GDM1 (cell line): ENCODE measurements around the gene TANC1.
"Not testable (repeated sequence)": the region's sequence is repeated elsewhere in the genome, so short reads cannot be mapped to it uniquely, and the experiment has no call there.

Source experiments
- DNase-seq: peaks from one replicate; lab custom pipeline; 2025; lab: John Stamatoyannopoulos, UW

Gene TANC1

GRCh38 chr2:159140070-159140769 lies 171.8 kb downstream of the TANC1 start:
- DNase-seq = no peak

DNA sequence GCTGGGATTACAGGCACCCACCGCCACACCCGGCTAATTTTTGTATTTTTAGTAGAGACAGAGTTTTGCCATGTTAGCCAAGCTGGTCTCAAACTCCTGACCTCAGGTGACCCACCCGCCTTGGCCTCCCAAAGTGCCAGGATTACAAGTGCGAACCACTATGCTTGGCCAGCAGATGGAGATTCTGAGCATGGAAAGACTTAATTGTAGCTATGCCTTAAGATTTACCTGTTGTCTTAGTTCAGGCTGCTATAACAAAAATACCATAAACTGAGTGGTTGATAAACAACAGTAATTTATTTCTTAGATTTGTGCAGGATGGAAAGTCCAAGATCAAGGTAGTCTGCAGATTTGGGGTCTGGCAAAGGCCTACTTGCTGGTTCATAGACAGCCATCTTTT lies 172.4 kb downstream of the TANC1 start:
- DNase-seq = not testable (repeated sequence)

- no peak for DNase-seq
Observed at GRCh38 chr2:159144776-159145614, 176.6 kb downstream of the TANC1 start.

DNA sequence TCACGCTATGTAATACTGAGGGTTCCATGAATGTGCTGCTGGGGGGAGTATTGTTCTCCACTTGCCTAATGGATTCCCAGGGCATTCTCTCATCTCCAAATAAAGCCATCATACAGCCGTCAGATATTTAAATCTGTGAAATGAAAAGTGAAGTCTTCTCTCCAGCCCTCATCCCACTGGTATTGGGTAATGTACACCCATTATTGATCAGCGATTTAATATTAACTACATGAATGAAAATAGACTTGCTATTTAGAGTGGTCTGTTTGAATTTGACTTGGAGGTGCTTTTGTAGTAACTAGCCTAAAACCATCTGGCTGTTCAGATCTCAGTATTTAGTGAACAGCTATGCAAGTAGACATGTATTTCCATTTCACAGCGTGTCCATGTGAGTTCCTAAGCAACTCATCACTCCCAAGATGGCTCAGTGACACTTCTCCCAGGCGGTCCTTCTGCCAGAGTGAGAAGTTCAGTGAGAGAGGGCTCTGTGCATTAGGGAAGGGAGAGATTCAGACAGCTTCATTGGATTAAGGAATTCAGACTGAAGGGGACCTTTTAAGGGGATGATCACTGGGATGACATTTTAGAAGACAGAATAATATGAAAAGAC lies 177.4 kb downstream of the TANC1 start:
- DNase-seq = no peak

DNA sequence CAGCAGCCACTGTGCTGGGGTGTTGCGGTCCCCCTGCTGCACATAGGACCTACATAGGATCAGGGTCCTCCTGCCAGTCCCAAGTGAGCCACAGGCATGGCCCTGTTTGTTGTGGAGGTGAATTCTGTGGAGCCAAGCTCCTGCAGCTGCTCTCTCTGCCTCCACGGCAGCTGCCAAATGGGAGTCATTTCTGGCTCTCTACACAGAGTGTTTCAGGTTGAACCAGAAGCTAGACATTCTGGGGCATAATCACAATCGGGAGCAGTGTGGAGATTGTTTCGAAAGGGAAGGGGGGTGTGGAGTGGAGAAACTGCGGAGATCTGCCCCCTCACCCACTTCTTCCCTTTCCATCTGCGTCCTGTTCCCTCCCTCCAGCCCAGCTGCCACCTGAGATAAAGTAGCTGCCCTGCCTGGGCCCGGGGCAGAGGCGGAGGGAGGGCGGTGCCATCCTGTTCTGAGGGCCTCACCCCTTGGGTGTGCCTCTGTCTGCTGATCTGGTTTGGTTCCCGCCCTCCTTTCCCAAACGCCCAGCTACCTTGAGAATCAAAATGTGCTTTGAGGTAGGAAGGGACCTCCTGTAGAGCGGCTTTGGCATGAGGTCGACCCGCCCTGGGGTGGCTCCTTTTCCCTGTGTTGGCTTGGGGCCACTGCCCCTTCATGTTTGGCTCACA lies 178.7 kb downstream of the TANC1 start:
- DNase-seq = peak; percentile 43

DNA sequence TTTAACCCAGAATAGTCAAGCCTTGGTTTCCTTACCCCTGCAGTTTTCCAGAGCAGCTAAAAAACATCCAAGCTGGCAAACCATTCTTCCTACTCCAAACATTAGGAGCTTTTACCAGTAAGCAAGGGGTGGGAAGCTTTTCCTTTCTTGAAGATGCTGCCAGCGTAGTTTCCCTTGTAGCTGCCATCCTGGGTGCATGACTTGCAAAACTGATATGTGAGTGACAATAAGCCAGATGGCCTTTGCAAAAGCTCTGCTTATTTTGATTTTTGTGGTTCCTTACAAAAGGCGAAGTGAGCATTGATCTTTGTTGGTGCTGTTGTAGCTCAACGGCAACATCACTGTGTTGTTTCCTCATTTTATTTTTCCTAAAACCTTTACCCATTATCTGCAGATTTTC lies 179.2 kb downstream of the TANC1 start:
- no peak for DNase-seq

- DNase-seq = no peak
Observed at GRCh38 chr2:159148901-159149300, 180.5 kb downstream of the TANC1 start.

DNA sequence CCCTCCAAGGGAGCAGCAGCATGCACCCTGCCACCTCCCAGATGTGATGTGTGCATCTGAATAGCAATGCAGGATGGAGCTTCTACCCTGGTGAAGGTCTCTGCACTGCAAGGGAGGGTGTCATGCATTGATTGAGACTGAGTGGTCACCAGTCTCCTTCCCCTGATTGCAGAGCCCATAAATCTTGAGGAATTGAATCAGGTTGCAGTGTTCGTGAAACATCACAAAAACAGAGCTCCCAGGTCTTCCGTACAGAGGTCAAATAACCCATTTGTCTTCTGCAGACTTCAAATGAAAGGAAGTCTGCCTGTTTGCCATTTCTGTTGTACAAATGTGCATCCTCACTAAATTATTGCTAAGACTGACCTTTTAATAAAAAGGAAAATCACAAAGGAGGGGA lies 181.3 kb downstream of the TANC1 start:
- no peak for DNase-seq

DNA sequence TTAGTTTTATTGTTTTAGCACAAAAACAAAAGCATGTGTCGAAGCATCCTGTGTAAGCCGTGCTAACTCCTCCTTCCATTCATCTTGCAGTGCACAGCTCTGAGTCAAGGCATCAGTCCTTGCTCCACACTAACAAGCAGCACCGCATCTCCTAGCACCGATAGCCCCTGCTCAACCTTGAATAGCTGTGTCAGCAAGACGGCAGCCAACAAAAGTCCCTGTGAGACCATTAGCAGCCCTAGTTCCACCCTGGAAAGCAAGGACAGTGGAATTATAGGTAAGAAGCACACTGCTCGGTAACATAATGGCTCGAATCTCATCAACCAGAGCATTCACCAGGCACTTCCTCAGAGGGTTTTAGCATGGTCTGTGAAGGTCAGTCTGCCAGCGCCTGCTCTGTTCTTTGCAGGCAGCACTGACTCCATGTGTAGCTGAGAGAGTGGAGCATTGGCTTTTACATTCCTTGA lies 181.9 kb downstream of the TANC1 start:
- no peak for DNase-seq

DNA sequence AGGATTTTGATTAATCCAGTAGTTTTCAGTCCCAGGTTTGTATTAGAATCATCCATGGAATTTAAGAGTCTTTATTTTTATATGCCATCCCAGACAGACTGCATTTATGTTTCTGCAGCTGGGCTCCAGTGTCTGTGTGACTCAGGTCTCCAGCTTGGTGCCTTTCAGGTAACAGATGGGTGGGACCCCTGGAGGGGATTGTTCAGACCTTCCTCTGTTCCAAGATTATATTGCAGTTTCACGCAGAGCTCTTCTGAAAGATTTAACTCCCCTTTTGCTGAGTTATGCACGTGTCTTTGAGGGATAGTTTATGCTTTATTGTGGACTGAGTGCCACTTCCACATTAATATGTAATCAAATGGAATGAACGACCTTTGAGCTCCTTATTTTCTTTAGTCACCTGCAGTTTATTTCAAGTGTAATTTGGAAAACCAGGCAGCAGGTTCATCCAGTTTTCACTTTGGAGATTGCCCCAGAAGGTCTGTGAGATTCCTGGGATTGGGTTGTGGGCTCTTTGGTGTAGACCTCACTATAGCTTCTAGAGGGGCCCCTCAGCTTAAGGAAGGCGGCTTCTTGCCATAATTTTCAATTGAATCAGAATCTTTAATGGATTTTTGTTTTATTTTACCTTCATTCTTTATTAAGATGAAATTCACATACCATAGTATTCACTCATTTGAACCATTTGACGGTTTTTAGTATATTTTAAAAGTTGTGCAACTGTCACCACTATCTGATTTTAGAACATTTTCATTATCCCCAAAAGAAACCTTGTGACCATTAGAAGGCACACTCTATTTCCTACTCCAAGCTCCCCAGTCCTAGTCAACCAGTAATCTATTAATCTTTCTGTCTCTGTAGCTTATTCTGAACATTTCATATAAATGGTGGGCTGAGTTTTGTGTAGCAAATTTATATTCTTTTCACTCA lies 183.0 kb downstream of the TANC1 start:
- DNase-seq = no peak

GRCh38 chr2:159152128-159152778 lies 183.8 kb downstream of the TANC1 start:
- no peak for DNase-seq

- DNase-seq = no peak
Observed at GRCh38 chr2:159153063-159153462, 184.6 kb downstream of the TANC1 start.

DNA sequence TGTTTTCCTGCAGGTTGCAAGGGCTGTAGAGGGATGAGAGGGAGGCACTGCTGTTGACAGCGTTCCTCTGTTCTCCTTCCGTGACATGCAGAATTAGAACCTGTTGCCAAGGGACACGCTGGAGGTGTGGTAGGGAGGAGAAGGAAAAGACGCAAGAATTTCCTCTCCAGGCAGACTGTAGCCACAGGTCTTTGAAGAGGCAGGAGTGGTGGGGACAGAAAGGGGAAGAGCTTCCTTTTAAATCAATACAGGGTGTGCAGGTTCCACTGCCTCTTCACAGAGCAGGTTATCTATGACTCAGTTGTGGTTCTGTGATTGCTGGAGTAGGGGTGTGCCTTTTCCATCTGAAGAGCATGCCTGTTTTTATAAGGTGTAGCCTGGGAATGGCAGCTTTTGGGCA lies 185.0 kb downstream of the TANC1 start:
- no peak for DNase-seq

- DNase-seq = no peak
Observed at GRCh38 chr2:159153951-159154350, 185.5 kb downstream of the TANC1 start.

- no peak for DNase-seq
Observed at GRCh38 chr2:159154366-159154765, 185.9 kb downstream of the TANC1 start.

DNA sequence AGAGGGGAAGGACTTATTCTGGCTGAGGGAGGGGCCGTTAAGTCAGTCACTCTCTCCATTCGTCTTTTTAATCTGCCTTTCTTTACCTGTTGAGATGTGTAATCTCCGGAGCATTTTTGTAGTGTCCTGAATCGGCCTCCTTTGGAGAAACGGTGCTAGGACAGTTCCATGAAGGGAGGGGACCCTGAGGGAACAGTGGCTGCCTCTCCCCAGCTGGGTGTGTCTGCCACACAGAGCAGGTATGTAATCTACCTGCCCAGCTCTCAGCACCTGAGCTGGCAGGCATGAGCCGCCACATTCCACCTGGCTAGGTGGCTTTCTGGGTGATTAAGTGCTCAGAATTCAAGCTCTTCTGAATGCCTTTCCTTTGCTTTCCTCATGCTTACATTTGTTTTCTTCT lies 186.9 kb downstream of the TANC1 start:
- no peak for DNase-seq

GRCh38 chr2:159155791-159156190 lies 187.4 kb downstream of the TANC1 start:
- no peak for DNase-seq

DNA sequence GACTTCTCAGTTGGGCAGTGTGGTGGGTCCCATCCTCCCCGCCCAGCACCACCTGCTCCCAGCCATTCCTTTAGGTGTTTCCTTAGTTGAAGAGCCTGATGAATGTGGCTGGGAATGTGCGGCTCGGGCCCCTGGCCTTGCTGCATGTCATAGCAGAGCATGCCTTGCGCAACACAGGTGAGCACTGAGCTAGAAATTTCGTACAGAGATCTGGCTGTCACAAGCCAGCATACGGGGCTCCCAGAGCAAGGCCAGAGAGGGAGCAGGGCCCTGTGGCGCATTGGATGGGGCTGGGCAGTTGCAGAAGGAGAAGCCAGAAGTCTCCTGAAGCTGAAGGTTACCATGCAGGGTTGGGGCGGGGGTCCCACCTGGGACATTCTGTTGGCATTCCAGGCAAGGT lies 188.4 kb downstream of the TANC1 start:
- no peak for DNase-seq

GRCh38 chr2:159157361-159158209 lies 189.1 kb downstream of the TANC1 start:
- DNase-seq = peak; percentile 51

GRCh38 chr2:159160412-159160811 lies 192.0 kb downstream of the TANC1 start:
- no peak for DNase-seq
